ENCODE measurements around the gene CNNM1.

The CNNM1 gene

GRCh38 chr10:99366666-99367065 lies 37.5 kb downstream of the CNNM1 start:
- Histone ChIP-seq H3K27me3 (ENCODE audit: control insufficient read depth, low read length) (peaks cover 11% of the 10 kb centered on the region), H3K4me1 (ENCODE audit: control insufficient read depth, low read length) (no peaks in the 10 kb centered on the region), H3K4me3 (ENCODE audit: low read length) (no peak overlapping the region), H3K4me2 (ENCODE audit: low read length) (no peak overlapping the region), H3K36me3 (ENCODE audit: control insufficient read depth, low read length) (no peaks in the 10 kb centered on the region), H3K27ac (ENCODE audit: low read depth, low read length) (no peak overlapping the region), H4K20me1 (ENCODE audit: control insufficient read depth, insufficient read depth, low read depth, low read length) (no peaks in the 10 kb centered on the region), H3F3A (ENCODE audit: control insufficient read depth, insufficient read depth) (no peaks in the 10 kb centered on the region), H3K9me2 (replicated peaks; ENCODE audit: control insufficient read depth, low read length) (no peaks in the 10 kb centered on the region), H3K79me2 (ENCODE audit: control insufficient read depth, low read length) (no peaks in the 10 kb centered on the region), H3K9me3 (ENCODE audit: control insufficient read depth, insufficient read depth, low read length) (no peaks in the 10 kb centered on the region)
- TF ChIP-seq CTCF (IDR thresholded peaks at IDR 0.05; ENCODE audit: low read depth, low read length, poor library complexity, severe bottlenecking): no peak
- no peak for TF ChIP-seq EZH2phosphoT487 (IDR thresholded peaks at IDR 0.05; ENCODE audit: borderline replicate concordance, low read length)

DNA sequence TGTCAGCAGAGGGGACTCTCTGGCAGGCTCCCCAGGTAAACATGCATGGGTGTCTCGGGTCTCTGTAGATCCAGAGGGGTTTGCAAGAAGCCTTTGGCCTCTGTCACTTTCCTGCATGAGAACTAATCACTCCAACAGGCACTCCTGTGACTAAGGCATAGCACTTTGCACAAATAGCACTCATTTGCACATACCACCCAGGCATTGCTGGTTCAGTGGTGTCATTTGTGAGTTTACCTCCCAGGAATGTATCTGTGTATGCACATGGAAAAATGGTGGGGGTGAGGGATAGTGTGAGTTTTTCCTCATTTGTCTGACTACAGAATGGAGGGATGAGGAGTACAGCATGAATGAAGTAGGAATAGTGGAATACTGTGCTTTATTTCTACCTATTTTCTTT lies 39.5 kb downstream of the CNNM1 start:
- no peak for TF ChIP-seq CTCF (IDR thresholded peaks at IDR 0.05; ENCODE audit: low read depth, low read length, poor library complexity, severe bottlenecking)
- no peak for TF ChIP-seq EZH2phosphoT487 (IDR thresholded peaks at IDR 0.05; ENCODE audit: borderline replicate concordance, low read length)
- no peaks in the 10 kb centered on the region for H3K79me2 ChIP-seq (ENCODE audit: control insufficient read depth, low read length)
- H3K4me2 ChIP-seq (ENCODE audit: low read length): no peak overlapping the region
- no peaks in the 10 kb centered on the region for H3K36me3 ChIP-seq (ENCODE audit: control insufficient read depth, low read length)
- H3K4me1 ChIP-seq (ENCODE audit: control insufficient read depth, low read length): no peaks in the 10 kb centered on the region
- no peak overlapping the region for H3K4me3 ChIP-seq (ENCODE audit: low read length)
- no peaks in the 10 kb centered on the region for H3K9me2 ChIP-seq (replicated peaks; ENCODE audit: control insufficient read depth, low read length)
- H3K27me3 ChIP-seq (ENCODE audit: control insufficient read depth, low read length): peaks cover 11% of the 10 kb centered on the region
- no peaks in the 10 kb centered on the region for H3F3A ChIP-seq (ENCODE audit: control insufficient read depth, insufficient read depth)
- H3K27ac ChIP-seq (ENCODE audit: low read depth, low read length): no peak overlapping the region
- no peaks in the 10 kb centered on the region for H4K20me1 ChIP-seq (ENCODE audit: control insufficient read depth, insufficient read depth, low read depth, low read length)
- H3K9me3 ChIP-seq (ENCODE audit: control insufficient read depth, insufficient read depth, low read length): no peaks in the 10 kb centered on the region

- H3K4me1 ChIP-seq (ENCODE audit: control insufficient read depth, low read length): no peaks in the 10 kb centered on the region
These were observed 40.0 kb downstream of the CNNM1 start for GRCh38 chr10:99369126-99369525.

More at GRCh38 chr10:99369126-99369525, 40.0 kb downstream of the CNNM1 start:
- no peak overlapping the region for H3K4me3 ChIP-seq (ENCODE audit: low read length)
- H3F3A ChIP-seq (ENCODE audit: control insufficient read depth, insufficient read depth): no peaks in the 10 kb centered on the region
- H3K9me3 ChIP-seq (ENCODE audit: control insufficient read depth, insufficient read depth, low read length): no peaks in the 10 kb centered on the region
- H3K36me3 ChIP-seq (ENCODE audit: control insufficient read depth, low read length): no peaks in the 10 kb centered on the region
- H4K20me1 ChIP-seq (ENCODE audit: control insufficient read depth, insufficient read depth, low read depth, low read length): no peaks in the 10 kb centered on the region
- peaks cover 11% of the 10 kb centered on the region for H3K27me3 ChIP-seq (ENCODE audit: control insufficient read depth, low read length)
- H3K27ac ChIP-seq (ENCODE audit: low read depth, low read length): no peak overlapping the region
- no peaks in the 10 kb centered on the region for H3K9me2 ChIP-seq (replicated peaks; ENCODE audit: control insufficient read depth, low read length)
- no peak overlapping the region for H3K4me2 ChIP-seq (ENCODE audit: low read length)
- TF ChIP-seq EZH2phosphoT487 (IDR thresholded peaks at IDR 0.05; ENCODE audit: borderline replicate concordance, low read length): no peak
- no peak for TF ChIP-seq CTCF (IDR thresholded peaks at IDR 0.05; ENCODE audit: low read depth, low read length, poor library complexity, severe bottlenecking)
- H3K79me2 ChIP-seq (ENCODE audit: control insufficient read depth, low read length): no peaks in the 10 kb centered on the region
